LHCN-M2 (cell line): Measurements from ENCODE around the gene ANKRD40CL. TPM values are rescaled to one million over a fixed set of nuclear protein-coding genes. Genes with fewer than 3 reads are reported as not detected.
A peak's percentile ranks its signal among the peaks of the same experiment; 100 is the strongest.
"Not testable (repeated sequence)": the region's sequence is repeated elsewhere in the genome, so short reads cannot be mapped to it uniquely, and the experiment has no call there.

Source experiments
- DNase-seq: peaks from one replicate; pipeline ENCODE4 v3.0.0-alpha.2; 2012; ENCODE audit warnings: low read depth
- polyA plus RNA-seq: library from polyadenylated mRNA; unstranded; fragments of >200 nt; gene quantifications from one replicate; pipeline ENCODE4 v1.2.1, GENCODE V29; 2012; ENCODE audit warnings: missing spikeins
- total RNA-seq: library from RNA; depleted of rRNA; stranded (reverse); fragments of >200 nt; gene quantifications from 2 replicates; pipeline ENCODE4 v1.2.3, GENCODE V29; 2014; rRNA removed

The ANKRD40CL gene, protein sequence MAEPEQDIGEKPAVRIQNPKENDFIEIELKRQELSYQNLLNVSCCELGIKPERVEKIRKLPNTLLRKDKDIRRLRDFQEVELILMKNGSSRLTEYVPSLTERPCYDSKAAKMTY
- not detected in 2 replicates for total RNA-seq
- not detected for polyA plus RNA-seq

DNA sequence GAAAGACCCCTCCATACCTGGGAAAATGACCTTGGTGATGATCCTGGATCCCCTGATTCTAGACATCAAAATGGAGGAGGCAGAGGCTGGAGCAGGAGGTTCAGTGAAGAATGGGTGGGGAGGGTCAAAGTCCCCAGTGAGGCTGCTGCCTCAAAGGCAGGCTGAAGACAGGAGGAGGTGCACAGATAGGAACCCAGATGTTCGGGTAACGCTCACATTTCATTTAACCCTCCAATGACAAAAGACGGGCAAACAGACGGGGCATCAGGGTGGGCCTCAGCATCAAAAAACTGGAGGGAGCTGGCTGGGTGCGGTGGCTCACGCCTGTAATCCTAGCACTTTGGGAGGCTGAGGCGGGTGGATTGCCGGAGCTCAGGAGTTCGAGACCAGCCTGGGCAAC is at the start of gene ANKRD40CL:
Gene ANKRD40CL (minus strand): TSS at position 73 of the 400 bp plus-strand sequence. CDS start 605 bp downstream, outside the sequence.
- no peak for DNase-seq

DNA sequence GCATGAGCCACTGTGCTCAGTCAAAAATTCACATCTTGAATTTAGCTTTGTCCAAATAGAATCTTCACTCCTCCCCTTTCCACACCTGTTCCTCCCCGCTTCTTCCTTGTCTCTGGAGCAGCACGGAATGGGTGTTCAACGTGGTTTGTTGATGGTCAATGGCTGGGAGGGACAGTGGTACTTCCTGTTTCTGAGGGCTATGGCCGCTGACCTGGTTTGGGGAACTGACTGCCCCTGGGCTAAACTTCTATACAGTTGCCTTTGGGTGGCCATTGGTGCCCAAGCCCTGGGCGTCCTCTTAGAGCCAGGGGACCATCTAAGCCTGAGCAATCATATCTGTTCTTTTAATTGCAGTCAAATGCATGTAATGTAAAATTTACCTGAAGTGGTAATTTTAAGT is 49.0 kb upstream of the ANKRD40CL start:
- no peak for DNase-seq

DNA sequence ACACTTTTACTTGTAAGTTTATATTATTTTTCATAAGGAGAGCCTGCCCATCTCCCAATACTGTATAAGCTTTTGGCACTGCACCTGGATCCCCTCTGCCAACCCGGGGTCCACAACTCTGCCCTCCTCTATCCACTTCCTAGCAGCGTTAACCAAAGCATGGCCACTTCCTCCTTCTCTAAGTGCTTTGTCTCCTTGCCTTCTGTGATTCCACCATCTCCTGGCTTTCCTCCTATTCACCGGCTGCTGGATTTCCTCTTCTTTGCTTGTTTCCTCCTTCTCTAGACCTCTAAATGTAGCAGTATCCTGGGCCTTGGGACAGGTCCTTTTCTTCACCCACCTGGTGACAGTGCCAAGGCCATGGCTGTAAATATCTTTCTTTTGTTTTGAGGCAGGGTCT is 48.1 kb upstream of the ANKRD40CL start:
- no peak for DNase-seq

DNA sequence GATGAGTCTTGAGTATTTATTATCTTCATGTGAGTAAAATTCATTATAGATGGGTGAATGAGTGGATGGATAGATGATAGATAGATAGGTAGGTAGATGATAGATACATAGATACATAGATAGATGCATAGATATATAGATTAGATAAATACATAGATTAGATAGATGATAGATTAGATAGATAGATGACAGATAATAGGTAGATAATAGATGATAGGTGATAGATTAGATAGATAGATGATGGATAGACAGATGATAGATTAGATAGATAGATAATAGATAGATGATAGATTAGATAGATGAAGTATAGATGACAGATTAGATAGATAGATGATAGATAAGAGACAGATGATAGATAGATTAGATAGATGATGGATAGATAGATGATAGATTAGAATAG is 46.3 kb upstream of the ANKRD40CL start:
- DNase-seq, result no peak

DNA sequence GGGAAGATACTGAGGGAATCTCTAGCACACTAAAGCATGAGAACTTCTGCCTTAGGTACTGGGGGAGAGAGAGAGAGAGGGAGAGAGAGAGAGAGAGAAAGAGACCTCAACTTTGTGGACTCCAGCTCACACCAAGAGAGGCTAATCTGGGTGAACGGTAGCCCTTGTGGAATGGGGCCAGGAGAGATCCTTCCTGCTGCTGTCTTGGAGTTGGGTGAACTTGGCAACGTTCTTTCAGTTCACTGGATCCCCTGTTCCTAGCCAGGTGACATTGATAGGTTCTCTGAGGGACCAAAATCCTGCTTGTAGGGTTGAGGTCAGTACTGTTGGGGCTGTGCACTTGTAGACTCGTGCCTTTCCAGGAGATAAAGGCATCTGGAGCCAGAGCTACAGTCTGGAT is 41.6 kb upstream of the ANKRD40CL start:
- DNase-seq, result no peak

DNA sequence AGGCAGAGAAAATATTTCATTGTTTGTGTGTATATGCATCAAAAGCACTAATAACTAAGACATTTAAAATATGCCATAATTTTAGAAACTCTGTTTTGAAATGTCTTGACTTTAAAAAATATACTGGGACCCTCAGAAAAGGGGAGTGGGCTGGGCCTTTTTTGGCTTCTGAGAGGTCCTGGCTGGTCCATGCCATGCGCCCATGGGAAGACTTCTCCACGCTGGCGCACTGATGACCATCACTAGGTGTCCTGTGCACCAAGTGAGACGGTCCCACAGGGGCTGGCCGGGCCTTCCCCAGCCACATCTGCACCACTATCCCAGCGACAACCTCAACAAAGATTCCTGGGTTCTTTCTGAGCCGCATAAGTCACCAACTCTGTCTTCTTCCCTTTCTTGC is 41.1 kb upstream of the ANKRD40CL start:
- DNase-seq, result no peak

DNA sequence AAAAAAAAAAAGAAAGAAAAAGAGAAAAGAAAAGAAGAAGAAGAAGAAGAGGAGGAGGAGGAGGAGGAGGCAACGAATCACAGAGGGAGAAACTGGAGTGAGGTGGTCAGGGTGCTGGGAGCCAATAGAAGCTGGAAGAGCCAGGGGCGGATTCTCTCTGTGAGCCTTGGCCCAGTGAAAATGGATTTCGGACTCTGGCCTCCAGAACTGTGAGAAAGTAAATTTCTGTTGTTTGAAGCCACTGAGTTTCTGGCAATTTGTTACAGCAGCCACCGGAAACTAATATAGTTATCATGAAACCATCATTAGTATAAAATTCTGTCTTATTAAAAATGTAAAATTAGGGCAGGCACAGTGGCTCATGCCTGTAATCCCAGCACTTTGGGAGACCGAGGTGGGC is 40.4 kb upstream of the ANKRD40CL start:
- no peak for DNase-seq

DNA sequence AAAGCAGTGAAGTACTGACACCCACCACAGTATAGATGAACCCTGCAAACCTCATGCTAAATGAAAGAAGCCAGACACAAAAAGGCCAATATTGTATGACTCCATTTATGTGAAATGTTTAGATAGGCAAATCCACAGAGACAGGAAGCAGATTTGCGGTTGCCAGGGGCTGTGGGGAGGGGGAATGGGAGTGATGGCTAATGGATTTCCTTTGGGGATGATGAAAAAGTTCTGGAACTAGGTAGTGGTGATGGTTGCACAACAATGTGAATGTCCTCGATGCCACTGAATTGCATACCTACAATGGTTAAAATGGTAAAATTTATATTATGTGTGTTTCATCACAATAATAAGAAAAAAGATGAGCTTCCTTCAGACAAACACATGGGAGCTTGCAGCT is 39.7 kb upstream of the ANKRD40CL start:
- no peak for DNase-seq

DNA sequence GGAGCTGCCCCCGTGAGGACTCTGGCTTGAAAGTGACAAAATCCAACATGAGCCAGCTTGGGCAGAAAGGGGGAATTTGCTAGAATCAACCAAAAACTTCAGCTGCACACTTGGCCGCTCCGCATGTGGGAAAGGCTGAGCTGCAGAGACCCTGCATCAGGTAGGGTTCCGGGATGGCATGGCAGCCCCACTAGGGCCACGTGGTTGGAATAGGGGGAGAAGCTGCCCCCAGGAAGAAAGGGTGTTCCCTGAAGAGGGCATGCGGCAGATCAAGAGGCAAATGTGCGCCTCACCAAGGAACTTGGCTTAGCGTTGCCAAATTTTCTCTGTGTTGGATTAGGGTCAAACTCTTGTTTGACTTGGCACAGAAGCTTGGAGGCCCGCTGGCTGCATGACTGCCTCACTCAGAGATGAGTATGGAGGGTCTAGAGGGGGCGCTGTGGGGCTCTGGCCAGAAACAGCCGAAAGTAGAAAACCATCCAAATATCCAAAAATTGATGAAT is 38.9 kb upstream of the ANKRD40CL start:
- DNase-seq, result peak; percentile 10

DNA sequence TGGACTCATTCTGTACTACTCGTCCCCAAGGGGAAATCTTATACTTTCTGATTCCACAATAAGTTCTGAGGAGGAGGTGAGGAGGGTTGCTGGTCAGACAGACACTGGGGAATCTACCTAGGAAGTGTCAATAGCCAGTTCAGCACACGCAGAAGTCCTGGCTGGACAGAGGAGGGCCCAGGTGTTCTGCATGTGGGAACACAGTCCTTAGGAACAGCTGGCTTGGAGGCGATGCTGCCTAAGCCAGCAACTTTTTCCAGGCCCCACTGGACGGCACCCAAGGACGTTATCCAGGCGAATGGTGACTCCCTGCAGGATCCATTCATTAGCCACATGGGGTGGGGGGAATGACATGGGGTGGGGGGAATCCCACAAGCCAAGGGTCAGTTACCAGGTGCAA is 38.2 kb upstream of the ANKRD40CL start:
- no peak for DNase-seq

DNA sequence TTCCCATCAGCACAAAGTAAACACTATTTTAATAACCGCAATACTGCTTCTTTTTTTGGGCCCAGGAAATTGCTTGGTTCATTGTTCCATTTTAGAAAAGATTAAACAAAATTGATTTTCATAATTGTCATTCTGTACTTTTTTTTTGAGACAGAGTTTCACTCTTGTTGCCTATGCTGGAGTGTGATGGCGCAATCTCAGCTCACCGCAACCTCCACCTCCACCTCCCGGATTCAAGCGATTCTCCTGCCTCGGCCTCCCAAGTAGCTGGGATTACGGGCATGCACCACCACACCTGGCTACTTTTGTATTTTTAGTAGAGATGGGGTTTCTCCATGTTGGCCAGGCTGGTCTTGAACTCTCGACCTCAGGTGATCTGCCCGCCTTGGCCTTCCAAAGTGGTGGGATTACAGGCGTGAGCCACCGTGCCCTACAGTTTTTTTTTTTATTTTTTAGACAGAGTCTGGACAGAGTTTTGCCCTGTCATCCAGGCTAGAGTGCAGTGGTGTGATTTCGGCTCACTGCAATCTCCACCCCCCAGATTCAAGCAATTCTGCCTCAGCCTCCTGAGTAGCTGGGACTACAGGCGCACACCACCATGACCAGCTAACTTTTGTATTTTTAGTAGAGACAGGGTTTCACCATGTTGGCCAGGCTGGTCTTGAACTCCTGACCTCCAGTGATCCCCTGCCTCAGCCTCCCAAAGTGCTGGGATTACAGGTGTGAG is 37.6 kb upstream of the ANKRD40CL start:
- DNase-seq, result not testable (repeated sequence)

DNA sequence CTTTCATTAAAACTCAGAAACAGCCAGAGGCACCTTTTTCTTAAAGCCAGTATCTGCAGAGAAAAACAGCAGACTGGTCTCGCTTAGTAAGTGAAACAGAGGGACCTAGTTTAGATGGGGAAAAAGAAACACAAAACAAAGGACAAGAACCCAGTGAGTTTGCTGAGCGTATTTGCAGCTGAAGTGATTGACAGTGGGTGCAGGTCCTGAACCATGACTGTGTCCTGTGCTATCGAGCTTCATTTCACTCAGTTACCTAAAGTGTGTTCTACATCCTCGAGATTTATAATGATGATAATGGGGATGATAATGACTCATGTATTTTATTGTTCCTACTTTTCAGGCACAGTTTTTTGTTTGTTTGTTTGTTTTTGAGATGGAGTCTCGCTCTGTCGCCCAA is 36.4 kb upstream of the ANKRD40CL start:
- DNase-seq, result no peak

DNA sequence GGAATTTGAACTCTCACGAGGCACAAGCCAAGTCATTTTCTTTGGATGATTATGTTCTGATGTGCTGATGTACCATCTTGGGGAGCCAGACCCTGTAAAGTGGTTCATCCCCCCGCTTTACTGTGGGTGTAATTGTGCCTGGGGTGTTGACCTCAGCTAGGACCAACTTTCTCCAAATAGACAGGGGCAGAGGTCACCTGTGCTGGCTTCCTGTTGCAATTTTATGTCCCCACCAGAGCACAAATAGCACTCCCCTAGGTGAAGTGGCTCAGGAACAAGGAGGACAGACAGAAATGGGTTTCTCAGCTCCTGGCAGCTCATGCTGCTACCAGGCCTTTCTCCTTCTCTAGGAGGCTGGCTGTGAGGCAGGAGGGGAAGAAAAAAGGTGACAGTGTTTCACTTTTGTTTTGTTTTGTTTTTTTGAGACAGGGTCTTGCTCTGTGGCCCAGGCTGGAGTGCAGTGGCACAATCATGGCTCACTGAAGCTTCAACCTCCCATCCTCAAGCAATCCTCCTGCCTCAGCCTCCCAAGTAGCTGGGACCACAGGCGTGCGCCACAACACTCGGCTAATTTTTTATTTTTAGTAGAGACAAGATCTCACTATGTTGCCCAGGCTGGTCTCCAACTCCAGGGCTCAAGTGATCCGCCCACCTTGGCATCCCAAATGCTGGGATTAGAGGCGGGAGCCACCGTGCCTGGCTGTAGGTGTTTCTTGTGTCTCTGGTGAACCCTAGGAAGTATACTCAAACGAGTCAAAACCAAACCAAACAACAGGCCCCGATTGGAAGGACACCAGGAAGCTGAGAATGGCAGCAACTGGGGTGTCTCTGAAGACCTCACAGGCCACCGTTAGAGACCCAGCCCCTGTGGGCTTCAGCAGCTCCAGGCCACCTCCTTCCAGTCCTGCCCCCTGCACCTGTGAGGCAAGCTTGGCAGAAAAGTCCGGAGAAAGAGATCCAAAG is 35.6 kb upstream of the ANKRD40CL start:
- no peak for DNase-seq

DNA sequence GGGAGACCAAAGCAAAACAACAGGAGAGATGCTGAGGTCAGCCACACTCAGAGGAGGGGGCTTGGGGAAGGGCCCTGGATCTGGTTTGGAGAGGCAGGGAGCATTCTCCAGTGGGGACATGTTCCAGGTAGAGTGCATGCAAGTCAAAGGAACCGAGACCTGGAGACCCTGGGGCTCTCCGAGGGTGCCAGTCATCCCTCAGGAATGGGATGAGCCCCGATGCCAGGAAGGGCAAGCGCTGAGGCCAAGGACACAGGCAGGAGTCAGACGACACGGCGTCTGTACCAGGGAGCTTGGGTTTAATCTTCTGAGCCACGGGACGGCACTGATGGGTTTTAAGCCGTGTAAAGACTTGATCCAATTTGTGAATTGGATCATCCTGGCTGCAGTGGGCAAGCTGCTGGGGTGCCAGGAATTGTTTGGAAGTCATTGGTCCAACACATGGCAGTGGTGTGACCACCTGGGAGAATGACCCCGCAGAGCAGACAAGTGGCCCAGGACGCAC is 32.9 kb upstream of the ANKRD40CL start:
- DNase-seq, result no peak

DNA sequence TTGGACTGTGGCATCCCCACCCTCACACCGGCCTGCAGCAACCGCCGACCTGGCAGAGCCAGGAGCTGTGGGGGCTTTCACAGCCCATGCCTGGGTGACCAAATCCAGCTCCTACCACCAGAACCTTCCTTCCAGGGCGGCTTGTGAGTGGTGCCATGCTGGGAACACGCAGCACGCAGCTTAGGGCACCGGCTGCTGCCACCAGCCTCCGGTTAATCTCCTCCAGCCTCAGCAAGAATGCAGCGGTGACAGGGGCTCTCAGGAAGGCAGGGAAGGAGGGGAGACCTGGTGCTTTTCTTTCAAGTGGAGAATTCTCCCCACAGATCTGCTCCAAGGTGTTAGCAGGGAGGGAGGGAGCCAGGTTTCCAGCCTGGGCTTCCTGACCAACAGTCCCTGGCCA is 32.3 kb upstream of the ANKRD40CL start:
- no peak for DNase-seq

DNA sequence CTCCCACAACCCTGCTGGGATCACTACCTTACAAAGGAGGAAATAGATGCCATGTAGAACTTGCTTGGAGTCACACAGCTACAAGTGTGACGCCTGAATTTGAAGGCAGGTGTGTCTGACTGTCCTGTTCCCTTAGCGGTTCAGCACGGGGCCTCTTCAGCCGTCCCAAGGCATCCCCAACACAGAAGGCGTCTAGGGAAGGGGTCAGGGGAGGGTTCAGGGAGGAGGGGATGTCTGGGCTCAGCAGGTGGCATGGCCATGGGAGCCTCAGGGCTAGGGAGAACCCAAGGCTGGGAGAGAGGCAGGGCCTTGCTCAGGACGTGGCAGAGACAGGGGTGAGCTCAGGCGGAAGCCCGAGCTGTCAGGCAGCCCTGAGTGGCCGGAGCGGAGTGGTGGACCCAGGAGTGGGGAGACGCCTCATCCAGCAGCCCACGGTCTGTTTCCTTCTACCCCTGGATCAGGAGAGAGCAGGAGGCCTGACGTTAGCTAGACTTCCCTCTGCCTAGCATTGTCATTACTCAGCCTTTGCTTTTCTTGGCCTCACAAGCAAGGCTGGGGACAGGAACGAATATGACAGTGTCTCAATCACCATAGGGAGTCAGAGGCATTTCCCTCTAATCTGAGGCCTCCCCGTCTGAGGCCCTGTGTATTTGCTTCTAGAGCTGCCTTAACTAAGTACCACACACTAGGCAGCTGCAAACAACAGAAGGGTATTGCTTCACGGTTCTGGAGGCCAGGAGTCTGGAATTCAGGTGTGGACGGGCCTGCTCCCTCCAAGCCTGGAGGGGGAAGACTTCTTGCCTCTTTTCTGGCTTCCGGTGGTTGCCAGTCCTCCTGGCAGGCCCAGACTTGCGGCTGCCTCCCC is 31.3 kb upstream of the ANKRD40CL start:
- DNase-seq, result no peak

DNA sequence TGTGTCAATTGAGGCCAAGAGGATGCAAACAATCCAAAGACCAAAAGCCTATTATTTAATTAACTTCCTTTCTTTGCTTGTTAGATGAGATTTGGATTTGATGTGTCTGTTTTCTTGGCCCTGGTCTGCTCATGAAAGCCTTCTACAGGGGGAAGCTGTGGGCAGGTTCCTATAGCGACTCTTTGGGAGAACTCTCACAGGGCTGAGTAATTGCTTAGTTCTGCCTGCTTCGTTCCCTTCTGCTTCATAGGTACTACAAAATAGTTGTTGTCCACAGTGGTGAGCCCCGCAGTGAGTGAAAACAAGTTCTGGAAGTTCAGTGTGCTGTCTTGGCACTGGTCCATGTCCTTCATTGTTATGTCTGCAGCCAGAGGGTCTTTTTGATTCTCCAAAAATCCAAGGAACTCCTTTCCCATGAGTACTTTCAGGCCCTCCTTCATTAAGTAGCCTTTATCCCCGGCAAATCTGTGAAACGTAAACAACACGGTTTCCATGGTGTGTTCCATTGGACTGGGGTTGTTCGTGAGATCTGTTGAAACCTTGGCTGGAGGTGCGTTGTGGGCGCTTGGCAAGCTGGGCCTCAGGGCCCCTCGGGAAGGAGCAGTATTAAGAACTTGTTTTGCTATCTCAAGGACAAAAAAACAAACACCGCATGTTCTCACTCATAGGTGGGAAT is 30.0 kb upstream of the ANKRD40CL start:
- DNase-seq, result no peak

DNA sequence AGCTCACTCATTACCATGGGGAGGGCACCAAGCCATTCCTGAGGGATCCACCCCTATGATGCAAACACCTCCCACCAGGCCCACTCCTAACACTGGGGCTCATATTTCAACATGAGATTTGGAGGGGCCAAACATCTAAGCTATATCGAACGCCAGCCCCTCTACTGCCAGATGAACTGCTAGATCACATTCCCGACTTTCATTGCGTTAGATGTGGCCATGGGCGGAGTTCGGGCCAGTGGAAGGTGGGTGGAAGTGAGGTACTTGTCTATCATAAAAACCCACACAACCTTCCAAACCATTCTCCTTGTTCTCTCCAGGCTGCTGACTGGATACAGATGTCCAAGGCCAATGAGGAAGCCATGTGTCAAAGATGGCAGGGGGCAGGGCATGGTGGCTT is 27.0 kb upstream of the ANKRD40CL start:
- DNase-seq, result no peak

DNA sequence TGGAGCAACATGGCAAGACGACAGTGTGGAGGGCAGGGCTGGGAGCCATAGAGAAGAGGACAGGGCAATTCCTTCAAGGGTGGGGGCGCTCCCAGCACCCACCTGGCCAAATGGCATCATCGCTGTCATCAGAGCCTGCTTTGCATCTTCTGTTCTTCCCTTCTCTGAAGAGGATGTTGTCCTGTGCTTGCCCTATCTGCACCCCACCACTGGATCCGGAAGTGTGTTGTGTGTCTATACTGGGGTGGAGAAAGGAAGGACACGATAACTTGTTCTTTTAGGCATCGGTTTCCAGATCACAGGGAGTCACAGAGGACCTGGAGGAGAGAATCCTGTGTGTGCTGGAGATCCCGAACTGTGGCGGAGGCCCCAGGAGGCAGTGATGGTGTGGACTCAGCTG is 25.7 kb upstream of the ANKRD40CL start:
- DNase-seq, result no peak

DNA sequence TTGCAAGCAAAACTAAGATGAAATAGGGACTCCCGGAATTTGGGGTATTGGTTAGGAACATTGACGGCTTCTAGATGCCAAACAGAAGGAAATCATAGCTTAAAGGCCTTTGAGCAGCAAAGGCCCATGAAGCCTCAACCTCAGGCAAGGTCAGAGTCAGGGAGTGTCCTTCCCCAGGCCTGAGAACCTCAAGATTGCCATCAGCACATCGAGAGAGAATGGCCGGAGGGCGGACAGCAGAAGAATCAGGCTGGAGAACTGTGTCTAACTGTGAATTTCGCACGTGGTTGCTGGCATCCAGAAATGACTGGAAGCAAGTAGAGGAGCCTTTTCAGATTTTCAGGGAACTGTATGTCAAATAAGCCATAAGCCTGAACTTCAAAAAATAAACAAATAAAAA is 24.8 kb upstream of the ANKRD40CL start:
- DNase-seq, result no peak
